H1 (cell line): ENCODE data around the gene GAB2. TPM values are rescaled to one million over a fixed set of nuclear protein-coding genes. Genes with fewer than 3 reads are reported as not detected.

Experiments used
- CTCF ChIA-PET: fragments of 300-600 bp; sonication (Branson Sonifier 250); formaldehyde crosslinking; loops from one replicate; lab custom pipeline; 2021; ENCODE audit not compliant: partially characterized antibody; lab: Charles Lee
- POLR2A ChIA-PET: fragments of 300-600 bp; sonication (Branson Sonifier 250); formaldehyde crosslinking; loops from one replicate; lab custom pipeline; 2021; ENCODE audit warnings: inconsistent platforms; ENCODE audit not compliant: partially characterized antibody; lab: Charles Lee
- DNase-seq, 2 experiments: peaks; one replicate each; pipeline versions ENCODE4 v3.0.0 to v3.0.0-alpha.2; 2010 to 2022; ENCODE audit warnings: low spot score in 2 of 2, low read depth in 1 of 2, mixed read lengths in 1 of 2
- FAIRE-seq: peaks from 2 replicates; lab custom pipeline; 2011; peaks lifted over from hg19 to GRCh38; lab: Jason Lieb, UNC
- H2AFZ ChIP-seq: 2 replicates; pipeline ENCODE4 v1.8.1; 2012; ENCODE audit warnings: low read length, inconsistent platforms
- H2AK5ac ChIP-seq: 2 replicates; pipeline ENCODE4 v1.6.1; 2013; ENCODE audit warnings: low read depth, low read length
- H2BK120ac ChIP-seq: replicated peaks from 2 replicates; pipeline ENCODE3; 2013; ENCODE audit warnings: low read depth, low read length, inconsistent platforms
- H2BK12ac ChIP-seq: 2 replicates; pipeline ENCODE4 v1.6.1; 2013; ENCODE audit warnings: low read depth, low read length
- H2BK15ac ChIP-seq: 2 replicates; pipeline ENCODE4 v1.6.1; 2013; ENCODE audit warnings: low read length
- H2BK20ac ChIP-seq: 2 replicates; pipeline ENCODE4 v1.6.1; 2013; ENCODE audit warnings: low read length
- H2BK5ac ChIP-seq: 2 replicates; pipeline ENCODE4 v1.6.1; 2013; ENCODE audit warnings: low read depth, low read length
- H3K14ac ChIP-seq: 2 replicates; pipeline ENCODE4 v1.6.1; 2013; ENCODE audit warnings: inconsistent platforms; ENCODE audit not compliant: insufficient read length
- H3K18ac ChIP-seq: 2 replicates; pipeline ENCODE4 v1.6.1; 2013; ENCODE audit warnings: low read length; ENCODE audit errors: extremely low read depth
- H3K23ac ChIP-seq: 2 replicates; pipeline ENCODE4 v1.6.1; 2013; ENCODE audit warnings: inconsistent platforms; ENCODE audit not compliant: insufficient read length
- H3K23me2 ChIP-seq: 2 replicates; pipeline ENCODE4 v1.6.1; 2013; ENCODE audit warnings: low read depth, low read length
- H3K27ac ChIP-seq: 2 replicates; pipeline ENCODE4 v1.6.1; 2011; ENCODE audit warnings: low read depth, low read length, inconsistent platforms
- H3K27me3 ChIP-seq, 4 experiments: replicated peaks in 1 of 4; 1 replicate in 1 of 4; 2 replicates in 3 of 4; pipeline versions ENCODE4 v1.6.1 to v1.8.1; 2011 to 2013; ENCODE audit warnings: low read length in 3 of 4, mild to moderate bottlenecking in 3 of 4, inconsistent platforms in 2 of 4, mixed read lengths in 2 of 4, moderate library complexity in 1 of 4; ENCODE audit not compliant: control insufficient read depth in 3 of 4, insufficient read depth in 3 of 4; ENCODE audit errors: extremely low read depth in 1 of 4
- H3K36me3 ChIP-seq, 4 experiments: 2 replicates each; pipeline versions ENCODE4 v1.6.1 to v1.8.1; 2011 to 2013; ENCODE audit warnings: mild to moderate bottlenecking in 4 of 4, low read length in 3 of 4, moderate library complexity in 2 of 4, control low read depth in 1 of 4, inconsistent platforms in 1 of 4; ENCODE audit not compliant: insufficient read depth in 4 of 4, control insufficient read depth in 2 of 4
- H3K4ac ChIP-seq: replicated peaks from 2 replicates; pipeline ENCODE3; 2013; ENCODE audit warnings: low read length, low read depth, mixed read lengths, inconsistent platforms; ENCODE audit not compliant: insufficient read length
- H3K4me1 ChIP-seq, 4 experiments: replicated peaks in 1 of 4; 1 replicate in 1 of 4; 2 replicates in 3 of 4; pipeline versions ENCODE4 v1.6.1 to v1.8.1; 2011 to 2013; ENCODE audit warnings: low read length in 3 of 4, inconsistent platforms in 2 of 4, mixed read lengths in 1 of 4; ENCODE audit not compliant: insufficient read depth in 4 of 4, control insufficient read depth in 3 of 4
- H3K4me2 ChIP-seq, 2 experiments: 2 replicates each; pipeline versions ENCODE4 v1.6.1 to v1.8.1; 2011 to 2013; ENCODE audit warnings: low read depth in 2 of 2, low read length in 2 of 2, control low read depth in 1 of 2, inconsistent platforms in 1 of 2, mild to moderate bottlenecking in 1 of 2; ENCODE audit not compliant: insufficient read depth in 1 of 2
- H3K4me3 ChIP-seq, 4 experiments: fragments of 200-600, 300-600 bp in 1 of 4; sonication (generic), shearing (Covaris generic), sonication (Bioruptor Twin) in 1 of 4; 2 replicates each; pipeline versions ENCODE4 v1.5.1 to v1.8.1; 2011 to 2016; ENCODE audit warnings: low read length in 4 of 4, low read depth in 3 of 4, control low read depth in 2 of 4, inconsistent platforms in 2 of 4, mild to moderate bottlenecking in 2 of 4, mixed read lengths in 1 of 4, moderate library complexity in 1 of 4; ENCODE audit not compliant: insufficient read depth in 2 of 4; ENCODE audit errors: extremely low read depth in 1 of 4
- H3K56ac ChIP-seq: replicated peaks from 2 replicates; pipeline ENCODE3; 2013; ENCODE audit warnings: low read depth, mild to moderate bottlenecking, mixed read lengths, low read length, inconsistent platforms; ENCODE audit not compliant: insufficient read length
- H3K79me1 ChIP-seq: 2 replicates; pipeline ENCODE4 v1.6.1; 2013; ENCODE audit warnings: low read depth, low read length, control low read depth
- H3K79me2 ChIP-seq, 2 experiments: 2 replicates each; pipeline versions ENCODE4 v1.6.1 to v1.8.1; 2012 to 2013; ENCODE audit warnings: low read length in 2 of 2, mild to moderate bottlenecking in 2 of 2, inconsistent platforms in 1 of 2; ENCODE audit not compliant: insufficient read depth in 2 of 2, control insufficient read depth in 1 of 2
- H3K9ac ChIP-seq, 4 experiments: replicated peaks in 1 of 4; 1 replicate in 1 of 4; 2 replicates in 3 of 4; pipeline versions ENCODE4 v1.6.1 to v1.8.1; 2011 to 2013; ENCODE audit warnings: low read depth in 3 of 4, low read length in 3 of 4, control low read depth in 2 of 4, mild to moderate bottlenecking in 2 of 4, moderate library complexity in 2 of 4, inconsistent platforms in 1 of 4; ENCODE audit errors: extremely low read depth in 1 of 4
- H3K9me3 ChIP-seq, 2 experiments: 2 replicates each; pipeline versions ENCODE4 v1.6.1 to v1.8.1; 2012 to 2013; ENCODE audit warnings: mild to moderate bottlenecking in 2 of 2, moderate library complexity in 2 of 2, control low read depth in 1 of 2, inconsistent platforms in 1 of 2, low read depth in 1 of 2, low read length in 1 of 2, mixed read lengths in 1 of 2; ENCODE audit not compliant: insufficient read depth in 2 of 2
- H4K20me1 ChIP-seq, 2 experiments: replicated peaks in 1 of 2; 2 replicates each; pipeline versions ENCODE3 to v1.8.1; 2011 to 2013; ENCODE audit warnings: inconsistent platforms in 2 of 2, low read length in 2 of 2, mild to moderate bottlenecking in 1 of 2; ENCODE audit not compliant: insufficient read depth in 2 of 2, control insufficient read depth in 1 of 2
- H4K5ac ChIP-seq: 2 replicates; pipeline ENCODE4 v1.6.1; 2013; ENCODE audit warnings: low read length, low read depth, mixed read lengths, inconsistent platforms; ENCODE audit not compliant: insufficient read length
- H4K8ac ChIP-seq: 2 replicates; pipeline ENCODE4 v1.8.0; 2013; ENCODE audit warnings: mild to moderate bottlenecking, moderate library complexity, low read length, inconsistent platforms; ENCODE audit not compliant: insufficient read depth; ENCODE audit errors: extremely low read depth
- H4K91ac ChIP-seq: replicated peaks from 2 replicates; pipeline ENCODE3; 2013; ENCODE audit warnings: low read length, mixed read lengths, inconsistent platforms; ENCODE audit not compliant: insufficient read length
- SUZ12 ChIP-seq: fragments of 200-600 bp; sonication (generic); IDR thresholded peaks from 2 replicates; pipeline ENCODE4 v1.6.1; 2012; ENCODE audit warnings: mild to moderate bottlenecking, inconsistent platforms, low read length, moderate library complexity, mixed read lengths
- WGBS, 2 experiments: shearing (Covaris generic) in 1 of 2; methylation state at CpG; one replicate each; pipeline versions ENCODE4 v1.1.6 to v1.1.7; 2013 to 2015; ENCODE audit warnings: low lambda C conversion rate in 2 of 2, mixed read lengths in 2 of 2, inconsistent platforms in 1 of 2, low coverage in 1 of 2, missing lambda C conversion rate in 1 of 2; ENCODE audit not compliant: insufficient replicate concordance in 2 of 2, insufficient coverage in 1 of 2, insufficient read length in 1 of 2; ENCODE audit errors: extremely low coverage in 1 of 2, missing lambda C conversion rate in 1 of 2; 5-methylcytosine and 5-hydroxymethylcytosine counted together
- polyA plus RNA-seq, 7 experiments: library from polyadenylated mRNA; depleted of rRNA in 3 of 7; stranded (reverse) in 5 of 7; unstranded in 2 of 7; fragments of >200 nt in 5 of 7; fragments of 200-250 nt in 2 of 7; gene quantifications; 1 replicate in 5 of 7; 2 replicates in 1 of 7; 4 replicates in 1 of 7; pipeline versions ENCODE4 v1.2.1 to v1.2.3, GENCODE V29; 2011 to 2013; ENCODE audit warnings: missing spikeins in 2 of 7, mixed read lengths in 2 of 7
- total RNA-seq: library from RNA; stranded (reverse); fragmentation: NEBNext Ultra II Directional; extraction: Animal tissue kit (Norgen Biotek cat#: 25700); gene quantifications from 2 replicates; pipeline ENCODE4 v1.2.1, GENCODE V29; 2021

The GAB2 gene
- total and polyA plus RNA-seq, 2 of the 8 experiments (the other 6 are each of a cell fraction or from before 2014, with no cell fraction given) = 6.3 to 14.0 TPM

DNA sequence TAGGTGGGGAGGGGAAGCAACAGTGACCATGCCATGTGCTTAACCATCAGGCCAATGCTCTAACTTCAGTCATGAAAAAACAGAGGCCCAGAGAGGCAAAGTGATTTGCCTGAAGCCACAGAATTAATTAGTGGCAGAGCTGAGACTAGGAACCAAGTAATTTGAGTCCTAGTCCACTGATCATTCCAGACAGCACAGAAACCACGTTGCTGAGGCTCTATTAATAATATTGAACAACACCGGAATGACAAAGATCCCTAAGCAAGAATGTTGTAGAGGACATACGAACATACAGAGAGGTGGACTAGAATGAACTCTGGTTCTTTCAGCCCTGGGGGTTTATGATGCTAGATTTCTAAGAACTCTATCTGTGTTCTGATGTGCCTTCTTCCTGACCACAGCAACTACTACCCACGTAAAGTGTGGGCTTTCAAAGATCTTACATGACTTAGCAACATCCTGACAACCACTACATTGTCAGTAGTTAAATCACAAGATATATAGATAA is 92.3 kb downstream of the GAB2 start:
- no peak overlapping the region for H2AK5ac ChIP-seq
- H3K18ac ChIP-seq = no peak overlapping the region
- no peaks in the 10 kb centered on the region for H4K20me1 ChIP-seq
- H2BK12ac ChIP-seq = no peak overlapping the region
- no peak overlapping the region for H4K5ac ChIP-seq
- no peaks in the 10 kb centered on the region for H3K79me2 ChIP-seq
- TF ChIP-seq SUZ12 = no peak
- H3K23ac ChIP-seq = no peak overlapping the region
- DNase-seq (no peak), FAIRE-seq (no peak)
- no peaks in the 10 kb centered on the region for H3K27me3 ChIP-seq
- H3K79me1 ChIP-seq = no peaks in the 10 kb centered on the region; the same call in 1 of the 2 replicates
- no peak overlapping the region for H2BK20ac ChIP-seq
- no peak overlapping the region for H3K56ac ChIP-seq
- H3K9me3 ChIP-seq = no peaks in the 10 kb centered on the region
- H3K4ac ChIP-seq = no peak overlapping the region
- no peak overlapping the region for H3K27ac ChIP-seq
- H4K91ac ChIP-seq = no peak overlapping the region
- no peak overlapping the region for H4K8ac ChIP-seq
- H3K23me2 ChIP-seq = no peaks in the 10 kb centered on the region
- H3K4me1 ChIP-seq = no peaks in the 10 kb centered on the region
- H3K4me2 ChIP-seq = no peak overlapping the region
- ChIA-PET POLR2A (interaction anchor here (1.3 kb wide), 1 partner anchor 47 kb away, joined by 3 read pairs; no protein-coding TSS in a partner anchor), CTCF (interaction anchor here (1.2 kb wide), 1 partner anchor 15 kb away, joined by 3 read pairs; no protein-coding TSS in a partner anchor)
- no peak overlapping the region for H3K9ac ChIP-seq
- H2BK120ac ChIP-seq = no peak overlapping the region
- H3K14ac ChIP-seq = no peak overlapping the region
- no peak overlapping the region for H3K4me3 ChIP-seq
- WGBS, 2 experiments = 89% methylated on average over 4 of the region's 4 CpGs; no CpG with 5 or more reads in 1 of the 2 experiments
- H2BK15ac ChIP-seq = no peak overlapping the region
- no peak overlapping the region for H2BK5ac ChIP-seq
- H3K36me3 ChIP-seq = no peaks in the 10 kb centered on the region
- H2AFZ ChIP-seq = no peak overlapping the region
